ENCODE data around the gene DIP2C. TPM values are rescaled to one million over a fixed set of nuclear protein-coding genes. Genes with fewer than 3 reads are reported as not detected.

Gene DIP2C
- total RNA-seq, 4 donors from 2014 or later: 2.4 to 14.9 (median 6.1) TPM

DNA sequence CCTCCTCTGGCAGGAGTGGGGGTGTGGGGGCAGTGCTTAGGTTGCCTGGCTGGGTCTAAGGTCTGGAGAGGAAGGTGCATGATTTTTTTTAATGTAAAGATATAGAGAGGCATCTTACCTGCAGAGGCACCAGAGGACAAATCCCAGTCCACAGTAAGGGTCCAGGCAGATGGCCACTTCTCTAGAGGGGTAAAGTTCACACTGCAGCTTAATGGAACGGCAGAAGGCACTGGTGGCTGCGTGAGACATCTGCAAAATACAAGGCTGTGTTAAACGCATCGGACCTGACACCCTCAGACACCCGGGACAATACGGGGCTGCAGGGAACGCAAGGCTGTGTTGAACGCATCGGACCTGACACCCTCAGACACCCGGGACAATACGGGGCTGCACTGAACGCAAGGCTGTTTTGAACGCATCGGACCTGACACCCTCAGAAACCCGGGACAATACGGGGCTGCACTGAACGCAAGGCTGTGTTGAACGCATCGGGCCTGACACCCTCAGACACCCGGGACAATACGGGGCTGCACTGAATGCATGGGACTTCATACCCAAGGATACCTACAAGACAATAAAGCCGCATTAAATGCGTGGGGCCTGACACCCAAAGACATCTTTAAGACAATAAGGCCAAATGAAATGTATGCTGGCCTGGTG lies 348.3 kb downstream of the DIP2C start:
- H3K36me3 ChIP-seq: peaks cover 0 to 44% (median 0%) of the 10 kb centered on the region in 3 donors
- no peaks in the 10 kb centered on the region for H3K27me3 ChIP-seq
- TF ChIP-seq POLR2A (IDR thresholded peaks at IDR 0.05): no peak
- TF ChIP-seq, protein P1, sequence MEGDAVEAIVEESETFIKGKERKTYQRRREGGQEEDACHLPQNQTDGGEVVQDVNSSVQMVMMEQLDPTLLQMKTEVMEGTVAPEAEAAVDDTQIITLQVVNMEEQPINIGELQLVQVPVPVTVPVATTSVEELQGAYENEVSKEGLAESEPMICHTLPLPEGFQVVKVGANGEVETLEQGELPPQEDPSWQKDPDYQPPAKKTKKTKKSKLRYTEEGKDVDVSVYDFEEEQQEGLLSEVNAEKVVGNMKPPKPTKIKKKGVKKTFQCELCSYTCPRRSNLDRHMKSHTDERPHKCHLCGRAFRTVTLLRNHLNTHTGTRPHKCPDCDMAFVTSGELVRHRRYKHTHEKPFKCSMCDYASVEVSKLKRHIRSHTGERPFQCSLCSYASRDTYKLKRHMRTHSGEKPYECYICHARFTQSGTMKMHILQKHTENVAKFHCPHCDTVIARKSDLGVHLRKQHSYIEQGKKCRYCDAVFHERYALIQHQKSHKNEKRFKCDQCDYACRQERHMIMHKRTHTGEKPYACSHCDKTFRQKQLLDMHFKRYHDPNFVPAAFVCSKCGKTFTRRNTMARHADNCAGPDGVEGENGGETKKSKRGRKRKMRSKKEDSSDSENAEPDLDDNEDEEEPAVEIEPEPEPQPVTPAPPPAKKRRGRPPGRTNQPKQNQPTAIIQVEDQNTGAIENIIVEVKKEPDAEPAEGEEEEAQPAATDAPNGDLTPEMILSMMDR (IDR thresholded peaks at IDR 0.05): no peak
- H3K4me3 ChIP-seq: no peak overlapping the region
- no peak for DNase-seq
- H3K27ac ChIP-seq: no peak overlapping the region
- H3K9me3 ChIP-seq: no peaks in the 10 kb centered on the region
- WGBS, 2 donors: 92 to 94% methylated on average over 18 to 21 of the region's 23 CpGs
- intact Hi-C loops (cut with DNase I): no loop called here
- peaks cover 9 to 33% (median 17%) of the 10 kb centered on the region in 3 donors for H3K4me1 ChIP-seq

DNA sequence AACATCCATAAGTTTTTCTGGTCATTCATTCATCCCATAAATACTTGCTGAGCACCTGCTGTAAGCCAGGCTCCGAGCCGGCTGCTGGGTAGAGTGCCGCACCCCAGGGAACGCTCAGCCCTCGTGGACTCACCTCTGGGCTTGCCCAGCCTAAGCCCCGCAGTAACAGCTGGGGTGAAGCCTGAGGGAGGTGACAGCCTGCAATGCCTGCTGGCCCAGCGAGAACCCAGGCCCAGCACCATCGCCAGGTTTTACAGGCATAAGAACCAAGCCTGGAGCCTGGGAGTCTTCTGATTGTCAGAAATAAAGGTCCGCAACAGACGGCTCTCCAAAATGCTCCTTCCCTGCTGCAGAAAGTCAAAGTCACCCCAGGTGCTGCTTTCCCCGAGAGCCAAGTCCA lies 348.8 kb downstream of the DIP2C start:
- no peaks in the 10 kb centered on the region for H3K9me3 ChIP-seq
- no peaks in the 10 kb centered on the region for H3K27me3 ChIP-seq
- no peak for TF ChIP-seq POLR2A (IDR thresholded peaks at IDR 0.05)
- TF ChIP-seq, protein P1 (IDR thresholded peaks at IDR 0.05): no peak
- no peak for DNase-seq
- no peak overlapping the region for H3K4me3 ChIP-seq
- intact Hi-C loops (cut with DNase I): no loop called here
- WGBS, 2 donors: 83 to 97% methylated on average over 6 to 11 of the region's 11 CpGs
- H3K4me1 ChIP-seq: peaks cover 9 to 33% (median 17%) of the 10 kb centered on the region in 3 donors
- H3K27ac ChIP-seq: no peak overlapping the region
- peaks cover 0 to 44% (median 0%) of the 10 kb centered on the region in 3 donors for H3K36me3 ChIP-seq

DNA sequence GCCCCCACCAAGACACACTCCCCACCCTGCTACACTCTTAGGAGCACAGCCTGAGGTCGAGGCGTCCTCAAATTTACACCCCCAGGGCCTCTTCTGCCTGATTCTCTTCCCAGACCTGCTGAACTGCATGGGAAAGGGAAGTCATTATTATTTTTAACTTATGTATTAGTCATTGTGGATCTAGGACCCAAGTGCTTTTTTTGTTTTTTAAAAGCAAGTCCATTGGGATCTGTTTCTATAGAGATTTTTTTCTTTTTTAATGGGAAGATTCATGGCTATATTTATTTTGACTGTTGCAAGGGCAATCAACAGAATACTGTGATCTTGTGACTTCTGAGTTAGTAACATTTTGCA lies 350.5 kb downstream of the DIP2C start:
- WGBS, 2 donors: 18 to 77% methylated on average over 2 of the region's 2 CpGs
- TF ChIP-seq, protein P1 (IDR thresholded peaks at IDR 0.05): no peak
- DNase-seq: no peak
- H3K4me1 ChIP-seq: peaks cover 9 to 33% (median 17%) of the 10 kb centered on the region in 3 donors
- H3K36me3 ChIP-seq: peaks cover 0 to 32% (median 0%) of the 10 kb centered on the region in 3 donors
- peak overlapping the region in 3 of 4 donors; percentile 20 to 63 (median 58) for H3K27ac ChIP-seq
- intact Hi-C loops (cut with DNase I): no loop called here
- peak overlapping the region in 1 of 4 donors; percentile 37 for H3K4me3 ChIP-seq
- no peaks in the 10 kb centered on the region for H3K27me3 ChIP-seq
- H3K9me3 ChIP-seq: no peaks in the 10 kb centered on the region

DNA sequence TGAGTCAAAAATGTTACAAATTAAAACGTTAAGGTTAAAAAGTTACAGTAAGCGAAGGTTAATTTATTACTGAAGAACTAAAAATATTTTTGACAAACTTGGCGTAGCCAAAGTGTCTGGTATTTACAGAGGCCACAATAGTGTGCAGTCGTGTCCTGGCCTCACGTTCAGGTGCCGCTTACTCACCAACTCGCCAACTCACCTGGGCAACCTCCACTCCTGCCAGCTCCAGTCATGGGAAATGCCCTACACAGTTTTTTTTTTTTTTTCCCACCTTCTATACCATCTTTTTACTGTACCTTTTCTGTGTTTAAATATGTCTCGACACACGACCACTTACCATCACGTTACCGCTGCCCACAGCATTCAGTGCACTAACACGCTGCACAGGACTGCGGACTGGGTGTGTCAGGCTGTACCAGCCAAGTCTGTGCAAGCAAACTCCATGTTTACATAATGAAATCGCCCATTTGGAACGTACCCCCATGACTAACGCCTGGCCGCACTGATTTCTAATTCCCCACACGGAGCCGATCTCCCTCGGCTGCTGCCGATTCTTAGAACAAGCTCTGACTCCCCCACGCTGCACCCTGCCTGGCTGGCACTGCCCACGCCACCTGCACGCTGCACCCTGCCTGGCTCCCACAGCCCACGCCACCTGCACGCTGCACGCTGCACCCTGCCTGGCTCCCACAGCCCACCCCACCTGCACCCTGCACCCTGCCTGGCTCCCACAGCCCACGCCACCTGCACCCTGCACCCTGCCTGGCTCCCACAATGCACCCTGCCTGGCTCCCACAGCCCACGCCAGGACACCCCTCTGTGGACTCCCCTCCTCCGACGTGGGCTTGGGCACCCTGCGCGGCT lies 351.1 kb downstream of the DIP2C start:
- no peak for DNase-seq
- Histone ChIP-seq H3K9me3 (no peaks in the 10 kb centered on the region), H3K4me3 (peak overlapping the region in 1 of 4 donors; percentile 37), H3K4me1 (peaks cover 9 to 33% (median 17%) of the 10 kb centered on the region in 3 donors), H3K36me3 (peaks cover 0 to 26% (median 0%) of the 10 kb centered on the region in 3 donors), H3K27ac (peak overlapping the region; percentile 20 to 63 (median 54)), H3K27me3 (no peaks in the 10 kb centered on the region)
- intact Hi-C loops (cut with DNase I): no loop called here
- WGBS, 2 donors: 27 to 47% methylated on average over 21 to 29 of the region's 33 CpGs
- TF ChIP-seq, protein P1 (IDR thresholded peaks at IDR 0.05): no peak
- no peak for TF ChIP-seq POLR2A (IDR thresholded peaks at IDR 0.05)

DNA sequence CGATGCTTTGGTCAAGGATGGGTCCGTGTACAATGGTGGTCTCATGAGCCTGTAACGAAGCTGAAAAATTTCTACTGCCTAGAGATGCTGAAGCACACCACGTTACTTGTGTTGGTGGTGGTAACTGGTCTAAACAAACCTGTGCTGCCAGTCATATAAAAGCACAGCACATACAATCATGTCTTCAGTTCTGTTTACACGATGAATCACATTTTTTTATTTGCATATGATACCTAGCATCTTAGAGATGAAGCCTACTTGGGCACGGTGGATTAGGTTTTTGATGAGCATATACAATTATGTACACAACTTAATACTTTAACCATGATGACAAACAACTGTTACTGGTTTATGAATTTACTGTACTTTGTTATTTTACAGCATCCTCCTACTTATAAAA lies 353.2 kb downstream of the DIP2C start:
- DNase-seq: no peak
- intact Hi-C loops (cut with DNase I): no loop called here
- no peak overlapping the region for H3K4me3 ChIP-seq

More for the DNA sequence above, 353.2 kb downstream of the DIP2C start:
- Histone ChIP-seq H3K27ac (no peak overlapping the region), H3K36me3 (peaks cover 0 to 12% (median 0%) of the 10 kb centered on the region in 3 donors), H3K9me3 (no peaks in the 10 kb centered on the region), H3K27me3 (no peaks in the 10 kb centered on the region), H3K4me1 (peaks cover 9 to 33% (median 17%) of the 10 kb centered on the region in 3 donors)
- TF ChIP-seq, protein P1 (IDR thresholded peaks at IDR 0.05): no peak
- no peak for TF ChIP-seq POLR2A (IDR thresholded peaks at IDR 0.05)
- WGBS, 2 donors: 74 to 89% methylated on average over 6 of the region's 6 CpGs
